HL-60/S4 (cell line): Measurements from ENCODE around the gene SRD5A1.

Source experiments
- in situ Hi-C: fragments of 300-500 bp; cut with MboI; formaldehyde crosslinking; loops from 2 replicates; pipeline ENCODE4 v1.14.3; 2022; ENCODE audit warnings: low sequenced_read_pairs

The SRD5A1 gene

GRCh38 chr5:6604341-6604740, 28.9 kb upstream of the SRD5A1 start:
- in situ Hi-C loops = no loop called here

- in situ Hi-C loops = no loop called here
Measured at GRCh38 chr5:6604946-6605345, 28.3 kb upstream of the SRD5A1 start.

- in situ Hi-C loops = no loop called here
Measured at GRCh38 chr5:6606884-6607558, 26.2 kb upstream of the SRD5A1 start.

GRCh38 chr5:6607559-6607936, 25.7 kb upstream of the SRD5A1 start:
- in situ Hi-C loops = no loop called here

DNA sequence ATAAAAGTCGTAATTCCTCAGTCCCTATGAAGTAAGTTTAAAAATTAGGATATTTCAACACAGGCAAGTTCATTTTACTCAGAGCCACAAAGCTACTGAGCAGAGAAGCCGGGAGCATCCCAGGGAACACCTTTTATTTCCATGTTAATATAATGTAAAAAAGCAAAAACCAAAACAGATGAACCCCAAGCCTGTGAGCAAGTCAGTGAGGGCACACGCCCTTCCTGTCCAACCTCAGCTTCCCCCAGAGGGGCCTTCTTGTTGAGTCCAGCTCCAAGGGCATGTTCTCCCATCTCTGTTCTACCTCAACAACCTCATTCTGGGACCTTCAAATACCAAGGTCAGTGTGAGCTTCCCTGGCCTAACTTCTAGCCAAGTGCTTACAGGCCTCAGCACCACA, 25.2 kb upstream of the SRD5A1 start:
- in situ Hi-C loops = no loop called here

DNA sequence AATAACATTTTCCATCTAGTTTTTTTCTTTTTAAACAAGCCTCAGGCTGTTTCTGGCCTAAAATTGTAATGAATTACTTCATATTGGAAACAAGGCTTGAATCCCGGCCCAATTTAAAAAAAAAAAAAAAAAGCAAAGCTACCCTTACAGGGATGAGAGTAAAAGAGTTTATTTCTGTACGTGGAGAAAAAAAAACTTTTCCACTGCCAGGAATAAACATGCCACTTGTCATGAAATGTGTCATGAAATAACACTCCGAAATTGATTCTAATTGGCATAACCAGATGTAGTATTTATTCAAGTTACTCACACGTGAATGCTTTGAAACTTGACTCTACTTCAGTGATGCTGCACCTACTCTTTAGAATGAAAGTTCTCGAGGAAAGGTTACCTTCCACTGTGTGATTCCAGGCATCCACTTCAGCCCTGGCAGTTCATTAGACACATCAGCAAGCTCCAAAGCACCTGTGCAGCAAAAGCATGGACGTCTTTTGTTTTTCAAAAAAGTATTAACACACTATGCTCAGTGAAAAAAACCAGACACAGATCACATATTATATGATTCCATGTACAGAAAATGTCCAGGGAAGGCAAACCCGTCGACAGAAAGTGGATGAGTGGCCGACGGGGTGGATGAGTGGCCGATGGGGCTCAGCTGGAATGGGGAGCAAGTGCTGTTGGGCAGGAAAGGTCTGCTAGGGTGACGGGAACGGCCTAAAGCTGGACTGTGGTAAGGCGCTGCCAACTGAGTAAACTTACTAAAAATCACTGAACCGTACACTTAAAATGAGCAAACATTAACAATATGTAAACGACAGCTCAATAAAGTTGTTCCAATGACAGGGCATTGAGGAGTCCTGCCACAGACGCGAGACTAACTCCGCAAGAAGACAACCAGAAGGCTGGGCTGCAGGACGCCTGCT, 21.6 kb upstream of the SRD5A1 start:
- in situ Hi-C loops = no loop called here

GRCh38 chr5:6615034-6615815, 18.0 kb upstream of the SRD5A1 start:
- in situ Hi-C loops = no loop called here

GRCh38 chr5:6616632-6617031, 16.6 kb upstream of the SRD5A1 start:
- in situ Hi-C loops = no loop called here

DNA sequence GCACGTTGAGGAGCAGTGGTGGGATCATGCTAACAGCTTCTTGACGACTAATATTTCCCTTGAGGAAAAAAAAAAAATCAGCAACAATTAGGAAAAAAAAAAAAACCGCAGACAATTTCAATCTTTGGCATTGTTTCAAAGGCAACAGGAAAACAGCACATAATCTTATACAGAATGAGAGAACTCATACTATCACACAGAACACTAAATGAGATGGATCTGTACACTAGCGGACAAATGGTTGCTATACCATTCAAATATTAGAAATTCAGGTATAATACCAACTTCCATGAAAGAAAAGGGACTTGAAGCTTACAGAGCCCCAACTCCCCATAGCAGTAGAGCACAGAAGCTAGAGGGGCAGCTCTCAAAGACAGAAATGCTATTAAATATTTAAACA, 10.0 kb upstream of the SRD5A1 start:
- in situ Hi-C loops = no loop called here

- in situ Hi-C loops = no loop called here
Measured at GRCh38 chr5:6623941-6624340, 9.3 kb upstream of the SRD5A1 start.

DNA sequence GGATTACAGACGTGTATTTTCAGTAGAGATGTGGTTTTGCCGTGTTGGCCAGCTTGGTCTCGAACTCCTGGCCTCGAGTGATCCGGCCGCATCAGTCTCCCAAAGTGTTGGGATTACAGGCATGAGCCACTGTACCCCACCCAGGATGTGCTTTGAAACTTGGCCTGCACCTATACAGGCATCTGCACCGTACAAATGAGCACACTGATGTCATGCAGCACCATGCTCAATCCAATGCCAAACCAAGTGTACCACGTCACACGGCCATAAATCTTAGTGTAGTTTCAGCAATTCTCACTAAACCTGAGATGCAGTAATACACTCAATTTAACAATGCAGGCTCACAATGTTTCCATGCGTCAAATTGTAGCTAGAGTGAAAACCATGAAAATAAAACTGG, 6.7 kb upstream of the SRD5A1 start:
- in situ Hi-C loops = no loop called here

- in situ Hi-C loops = no loop called here
Measured at GRCh38 chr5:6631441-6631840, 1.8 kb upstream of the SRD5A1 start.

DNA sequence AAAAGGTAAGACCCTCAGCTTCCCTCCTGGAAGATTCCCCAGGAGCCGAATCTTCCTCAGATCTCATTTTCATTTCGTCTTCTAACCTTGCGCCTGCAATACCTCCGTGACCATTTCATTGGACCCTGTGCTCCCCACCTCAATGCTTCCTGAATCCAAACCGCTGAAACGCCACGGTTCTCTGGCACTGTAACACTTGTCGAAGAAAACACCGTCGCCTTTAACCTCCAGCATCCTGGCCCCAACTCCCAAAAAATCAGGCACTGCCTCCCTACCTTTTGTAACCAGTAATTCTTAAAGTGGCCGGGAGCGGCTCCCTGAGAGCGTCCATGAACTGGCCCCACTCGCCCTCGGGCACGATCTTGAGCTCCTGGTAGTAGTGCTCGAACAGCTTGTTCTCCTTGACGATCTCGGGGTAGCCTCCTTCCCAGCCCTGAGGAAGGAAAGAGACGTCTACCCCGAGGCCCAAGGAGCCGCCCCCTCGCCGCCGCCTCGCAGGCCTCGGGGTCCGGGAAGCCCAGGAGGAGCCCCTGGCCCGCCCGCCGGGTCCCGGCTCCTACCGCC, 834 bp upstream of the SRD5A1 start:
- in situ Hi-C loops = no loop called here

DNA sequence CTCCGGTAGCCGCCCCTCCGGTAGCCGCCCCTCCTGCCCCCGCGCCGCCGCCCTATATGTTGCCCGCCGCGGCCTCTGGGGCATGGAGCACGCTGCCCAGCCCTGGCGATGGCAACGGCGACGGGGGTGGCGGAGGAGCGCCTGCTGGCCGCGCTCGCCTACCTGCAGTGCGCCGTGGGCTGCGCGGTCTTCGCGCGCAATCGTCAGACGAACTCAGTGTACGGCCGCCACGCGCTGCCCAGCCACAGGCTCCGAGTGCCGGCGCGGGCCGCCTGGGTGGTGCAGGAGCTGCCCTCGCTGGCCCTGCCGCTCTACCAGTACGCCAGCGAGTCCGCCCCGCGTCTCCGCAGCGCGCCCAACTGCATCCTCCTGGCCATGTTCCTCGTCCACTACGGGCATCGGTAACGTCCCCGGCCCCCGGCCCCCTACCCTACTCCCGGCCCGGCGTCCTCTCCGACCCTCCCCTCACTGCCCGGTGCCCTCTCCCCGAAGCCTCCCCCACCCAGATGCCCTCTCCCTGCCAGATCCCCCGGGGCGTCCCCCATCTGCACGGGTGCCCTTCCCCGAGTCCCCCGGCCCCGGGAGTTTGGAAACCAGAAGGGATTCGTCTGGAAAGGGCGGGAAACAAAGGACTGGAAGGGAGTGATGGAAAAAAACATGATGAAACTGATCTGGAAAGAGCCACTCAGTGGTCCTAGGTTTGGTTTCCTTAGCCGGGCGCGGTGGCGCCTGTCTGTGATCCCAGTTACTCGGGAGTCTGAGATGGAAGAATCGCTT, 417 bp downstream of the SRD5A1 start:
- in situ Hi-C loops = no loop called here

GRCh38 chr5:6634306-6634705, 1.1 kb downstream of the SRD5A1 start:
- in situ Hi-C loops = no loop called here

- in situ Hi-C loops = no loop called here
Measured at GRCh38 chr5:6634788-6635430, 1.7 kb downstream of the SRD5A1 start.

DNA sequence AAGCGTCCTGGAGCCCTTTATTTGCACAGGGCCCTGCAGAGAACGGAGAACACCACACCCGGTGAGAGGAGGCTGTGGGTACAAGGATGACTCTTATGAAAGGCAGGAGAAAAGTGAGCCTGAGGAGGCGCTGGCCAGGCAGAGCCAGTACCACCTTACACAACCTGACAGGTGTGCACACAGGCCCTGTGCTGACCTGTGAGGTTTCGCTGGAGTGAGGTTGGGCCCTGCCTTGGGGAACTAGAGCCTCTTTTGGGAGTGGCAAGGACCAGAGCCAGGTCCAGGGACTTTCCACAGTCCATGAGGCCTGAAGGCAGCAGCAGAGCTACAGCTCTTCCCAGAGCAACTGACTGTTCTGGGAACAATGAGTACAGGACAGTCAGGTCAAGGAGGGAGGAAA, 3.1 kb downstream of the SRD5A1 start:
- in situ Hi-C loops = no loop called here

- in situ Hi-C loops = no loop called here
Measured at GRCh38 chr5:6637022-6637421, 3.8 kb downstream of the SRD5A1 start.

- in situ Hi-C loops = no loop called here
Measured at GRCh38 chr5:6637590-6637989, 4.3 kb downstream of the SRD5A1 start.

DNA sequence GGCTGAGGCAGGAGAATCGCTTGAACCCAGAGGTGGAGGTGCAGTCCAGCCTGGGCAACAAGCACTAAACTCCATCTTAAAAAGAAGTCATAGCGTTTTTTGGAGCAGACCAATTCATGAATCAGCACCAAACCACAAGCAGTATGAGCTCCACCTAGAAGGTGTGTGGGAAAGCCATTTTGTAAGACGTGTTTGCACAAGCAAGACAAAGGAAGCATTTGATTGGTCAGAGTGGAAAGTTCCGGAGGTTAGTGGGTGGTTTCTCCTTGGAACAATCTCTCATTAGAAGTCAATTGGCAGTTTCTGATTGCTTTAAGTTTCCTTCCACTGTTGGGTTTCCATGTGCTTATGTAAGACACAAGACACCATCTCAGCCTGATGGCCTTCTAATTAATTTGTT, 5.0 kb downstream of the SRD5A1 start:
- in situ Hi-C loops = no loop called here
